A549 (cell line): ENCODE data around the gene CASQ1. TPM values are rescaled to one million over a fixed set of nuclear protein-coding genes. Genes with fewer than 3 reads are reported as not detected.

Experiments used
- ATAC-seq, 2 experiments: fragments of 200-7000 bp in 1 of 2; fragments of >200 bp in 1 of 2; cut with Nextera tagmentation in 1 of 2; cut with Tn5 transposase in 1 of 2; 3 replicates each; pipeline versions ENCODE4 v1.8.0 to v1.9.1; 2018 to 2020; ENCODE audit warnings: mild to moderate bottlenecking in 1 of 2, moderate library complexity in 1 of 2
- CTCF ChIA-PET: fragments of 300-600 bp; sonication (Branson Sonifier 250); formaldehyde crosslinking; extraction: SDS; loops from one replicate; lab custom pipeline; 2021; ENCODE audit warnings: antibody characterized with exemption, inconsistent platforms; lab: Yijun Ruan, JAX
- POLR2A ChIA-PET: fragments of 350-600 bp; formaldehyde crosslinking; extraction: SDS; loops from one replicate; lab custom pipeline; 2021; ENCODE audit warnings: antibody characterized with exemption, inconsistent platforms; lab: Yijun Ruan, JAX
- DNase-seq, 2 experiments: peaks; one replicate each; pipeline versions ENCODE4 v3.0.0 to v3.0.0-alpha.2; 2011 to 2016; ENCODE audit warnings: low read depth in 1 of 2, low spot score in 1 of 2
- FAIRE-seq: peaks from 2 replicates; lab custom pipeline; 2011; peaks lifted over from hg19 to GRCh38; lab: Jason Lieb, UNC
- H3K27ac ChIP-seq, 2 experiments: fragments of >200 bp; sonication (Bioruptor Twin); formaldehyde crosslinking; 3 replicates each; pipeline ENCODE4 v1.5.1; 2016 to 2017
- H3K4me1 ChIP-seq: fragments of >200 bp; sonication (Bioruptor Twin); formaldehyde crosslinking; 3 replicates; pipeline ENCODE4 v1.6.1; 2016
- H3K4me2 ChIP-seq: fragments of >200 bp; sonication (Bioruptor Twin); formaldehyde crosslinking; 3 replicates; pipeline ENCODE4 v1.6.1; 2016
- H3K4me3 ChIP-seq: fragments of >200 bp; sonication (Bioruptor Twin); formaldehyde crosslinking; 3 replicates; pipeline ENCODE4 v1.5.1; 2016
- H3K9me3 ChIP-seq: fragments of >200 bp; sonication (Bioruptor Twin); formaldehyde crosslinking; 3 replicates; pipeline ENCODE4 v1.6.1; 2016
- ATOH8 ChIP-seq: fragments of 250-450 bp; sonication (Bioruptor Pico); IDR thresholded peaks from 2 replicates; pipeline ENCODE4 v1.5.0; 2020; ENCODE audit warnings: low read depth, mild to moderate bottlenecking, moderate library complexity
- CBX8 ChIP-seq: fragments of 200-600 bp; sonication (generic); IDR thresholded peaks from 2 replicates; pipeline ENCODE4 v1.6.1; 2016
- CEBPB ChIP-seq, 2 experiments: fragments of >200 bp in 1 of 2; sonication (Bioruptor Twin) in 1 of 2; formaldehyde crosslinking in 1 of 2; IDR thresholded peaks; 2 replicates each; pipeline ENCODE4 v1.6.1; 2012 to 2016
- CHD2 ChIP-seq: fragments of 150-350 bp; IDR thresholded peaks from 2 replicates; pipeline ENCODE4 v1.6.1; 2014; ENCODE audit warnings: low read length; ENCODE audit not compliant: partially characterized antibody
- EHF ChIP-seq: fragments of 250-450 bp; sonication (Bioruptor Pico); IDR thresholded peaks from 2 replicates; pipeline ENCODE4 v1.5.0; 2020; ENCODE audit warnings: mild to moderate bottlenecking
- ELK1 ChIP-seq: fragments of 150-350 bp; IDR thresholded peaks from 2 replicates; pipeline ENCODE4 v1.6.1; 2014; ENCODE audit warnings: low read depth, mild to moderate bottlenecking, low read length
- FOSB ChIP-seq: fragments of 250-450 bp; sonication (Bioruptor Pico); IDR thresholded peaks from 2 replicates; pipeline ENCODE4 v1.5.0; 2020; ENCODE audit warnings: mild to moderate bottlenecking, moderate library complexity
- FOSL2 ChIP-seq, 2 experiments: fragments of 450-650 bp in 1 of 2; fragments of >200 bp in 1 of 2; sonication (Bioruptor Twin) in 1 of 2; formaldehyde crosslinking; IDR thresholded peaks; 2 replicates each; pipeline versions ENCODE4 v1.5.0 to v1.6.1; 2016 to 2020; ENCODE audit warnings: mild to moderate bottlenecking in 1 of 2, moderate library complexity in 1 of 2
- HDAC2 ChIP-seq: fragments of 200-600 bp; sonication (generic); IDR thresholded peaks from 2 replicates; pipeline ENCODE4 v1.6.1; 2016
- KDM5A ChIP-seq: fragments of 200-600 bp; sonication (generic); IDR thresholded peaks from 2 replicates; pipeline ENCODE4 v1.6.1; 2016; ENCODE audit warnings: antibody characterized with exemption, mild to moderate bottlenecking
- MAFK ChIP-seq: fragments of 450-650 bp; IDR thresholded peaks from 2 replicates; pipeline ENCODE4 v1.6.1; 2014; ENCODE audit not compliant: partially characterized antibody
- MAZ ChIP-seq: fragments of 150-350 bp; IDR thresholded peaks from 2 replicates; pipeline ENCODE4 v1.6.1; 2014; ENCODE audit warnings: antibody characterized with exemption, low read depth, low read length, borderline replicate concordance
- NPAS2 ChIP-seq: fragments of 250-450 bp; sonication (Bioruptor Pico); IDR thresholded peaks from 2 replicates; pipeline ENCODE4 v1.8.0; 2022; ENCODE audit warnings: mild to moderate bottlenecking, moderate library complexity, borderline replicate concordance
- NR3C1 ChIP-seq: fragments of >200 bp; sonication (Bioruptor Twin); formaldehyde crosslinking; IDR thresholded peaks from 3 replicates; pipeline ENCODE4 v1.6.1; 2017
- POLR2AphosphoS2 ChIP-seq: conservative IDR thresholded peaks from 2 replicates; pipeline ENCODE4 v1.6.1; 2012; ENCODE audit warnings: low read length, improper control_type of control experiment, inconsistent platforms
- RARB ChIP-seq: fragments of 250-450 bp; sonication (Bioruptor Pico); IDR thresholded peaks from 2 replicates; pipeline ENCODE4 v1.8.0; 2021; ENCODE audit warnings: mild to moderate bottlenecking, moderate library complexity
- RCOR1 ChIP-seq: fragments of 150-350 bp; IDR thresholded peaks from 2 replicates; pipeline ENCODE4 v1.6.1; 2014; ENCODE audit warnings: antibody characterized with exemption, low read length, low read depth
- REST ChIP-seq: fragments of 200-600 bp; sonication (generic); IDR thresholded peaks from 2 replicates; pipeline ENCODE4 v1.6.1; 2016; ENCODE audit warnings: antibody characterized with exemption, mild to moderate bottlenecking, moderate library complexity
- RFX5 ChIP-seq: fragments of 450-650 bp; IDR thresholded peaks from 2 replicates; pipeline ENCODE4 v1.7.1; 2014; ENCODE audit warnings: antibody characterized with exemption, mild to moderate bottlenecking, moderate library complexity
- SMC3 ChIP-seq: fragments of >200 bp; sonication (Bioruptor Twin); formaldehyde crosslinking; IDR thresholded peaks from 3 replicates; pipeline ENCODE4 v1.6.1; 2018; ENCODE audit warnings: inconsistent platforms
- SREBF2 ChIP-seq: fragments of 450-650 bp; IDR thresholded peaks from 2 replicates; pipeline ENCODE4 v1.6.1; 2014; ENCODE audit warnings: mild to moderate bottlenecking, moderate library complexity
- TFCP2L1 ChIP-seq: fragments of 250-450 bp; sonication (Bioruptor Pico); IDR thresholded peaks from 2 replicates; pipeline ENCODE4 v1.5.0; 2021; ENCODE audit warnings: mild to moderate bottlenecking
- TP53 ChIP-seq: fragments of 250-450 bp; sonication (Bioruptor Pico); IDR thresholded peaks from 2 replicates; pipeline ENCODE4 v1.5.0; 2021; ENCODE audit warnings: mild to moderate bottlenecking, moderate library complexity
- USF2 ChIP-seq: fragments of 450-650 bp; IDR thresholded peaks from 2 replicates; pipeline ENCODE4 v1.6.1; 2014; ENCODE audit warnings: antibody characterized with exemption
- ZNF302 ChIP-seq: fragments of 250-450 bp; sonication (Bioruptor Pico); IDR thresholded peaks from 2 replicates; pipeline ENCODE4 v1.9.0; 2021; ENCODE audit warnings: inconsistent platforms, mild to moderate bottlenecking, moderate library complexity
- WGBS: methylation state at CpG from one replicate; pipeline ENCODE4 v1.1.6; 2017; ENCODE audit errors: missing lambda C conversion rate; 5-methylcytosine and 5-hydroxymethylcytosine counted together
- polyA plus RNA-seq, 4 experiments: library from polyadenylated mRNA; depleted of rRNA in 3 of 4; stranded (reverse); fragments of >200 nt; fragmentation: RNase III in 1 of 4; extraction: RNeasy Plus Mini Kit Qiagen cat#74134 plus additional on column Dnase treatment in 1 of 4; gene quantifications; 2 replicates in 3 of 4; 3 replicates in 1 of 4; pipeline ENCODE4 v1.2.3, GENCODE V29; 2011 to 2017

Gene CASQ1
- polyA plus RNA-seq, 2 of the 4 experiments (the other 2 are of a cell fraction) = 0.04 to 0.08 TPM

- ChIA-PET CTCF (interaction anchor here (0.9 to 2.5 kb wide), 7 partner anchors 11 to 102 kb away, joined by 3 to 7 read pairs (median 3); no protein-coding TSS in a partner anchor), POLR2A (no interaction called here)
- Histone ChIP-seq H3K4me3 (no peak overlapping the region), H3K4me1 (peaks cover 10% of the 10 kb centered on the region; the same call in 2 of the 3 replicates), H3K9me3 (no peaks in the 10 kb centered on the region), H3K4me2 (no peak overlapping the region), H3K27ac (no peak overlapping the region)
- no peak for DNase-seq
- WGBS = 81% methylated on average over 7 of the region's 7 CpGs
- FAIRE-seq = no peak
- no peak; a peak in 1 of 6 replicates for ATAC-seq
- no peak for TF ChIP-seq RCOR1
- TF ChIP-seq SMC3 = no peak
- TF ChIP-seq, all 56 proteins: peak for 0
Observed at GRCh38 chr1:160186246-160186645, 4.1 kb upstream of the CASQ1 start.

DNA sequence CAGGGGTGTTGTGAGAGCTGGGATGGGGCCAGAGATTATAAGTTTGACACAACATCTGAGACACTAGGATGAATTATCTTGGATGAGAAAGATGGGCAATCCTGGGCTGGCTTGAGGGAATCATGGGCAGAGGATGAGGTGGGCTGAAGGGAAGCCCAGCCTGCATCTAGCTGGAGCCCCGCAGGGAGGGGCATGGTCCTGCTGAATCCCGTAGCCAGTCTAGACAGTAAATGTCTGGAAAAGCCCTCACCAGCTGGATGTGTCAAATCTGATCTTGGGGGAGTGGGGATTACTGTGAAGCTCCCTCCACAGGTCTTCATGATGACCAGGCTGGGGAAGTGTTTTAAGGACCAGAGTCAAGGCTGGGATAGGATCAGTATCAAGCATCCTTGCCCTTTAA is 3.6 kb upstream of the CASQ1 start:
- CTCF ChIA-PET = interaction anchor here (0.9 to 2.5 kb wide), 7 partner anchors 11 to 103 kb away, joined by 3 to 7 read pairs (median 3); no protein-coding TSS in a partner anchor
- H3K27ac ChIP-seq = no peak overlapping the region
- peaks cover 10% of the 10 kb centered on the region; the same call in 2 of the 3 replicates for H3K4me1 ChIP-seq
- no peak overlapping the region for H3K4me3 ChIP-seq
- WGBS = 53% methylated on average over 2 of the region's 2 CpGs
- DNase-seq (no peak), ATAC-seq (peak in 1 of 2 experiments; percentile 13; a peak in 1 of 6 replicates), FAIRE-seq (no peak)
- POLR2A ChIA-PET = no interaction called here
- no peak overlapping the region for H3K4me2 ChIP-seq
- TF ChIP-seq USF2 (no peak), TP53 (CRISPR knock-in tag) (no peak), HDAC2 (no peak), FOSL2 (IDR thresholded peaks at IDR 0.05) (no peak), FOSL2 (CRISPR knock-in tag; IDR thresholded peaks at IDR 0.05) (no peak), CEBPB (IDR thresholded peaks at IDR 0.05) (no peak)
- no peaks in the 10 kb centered on the region for H3K9me3 ChIP-seq

DNA sequence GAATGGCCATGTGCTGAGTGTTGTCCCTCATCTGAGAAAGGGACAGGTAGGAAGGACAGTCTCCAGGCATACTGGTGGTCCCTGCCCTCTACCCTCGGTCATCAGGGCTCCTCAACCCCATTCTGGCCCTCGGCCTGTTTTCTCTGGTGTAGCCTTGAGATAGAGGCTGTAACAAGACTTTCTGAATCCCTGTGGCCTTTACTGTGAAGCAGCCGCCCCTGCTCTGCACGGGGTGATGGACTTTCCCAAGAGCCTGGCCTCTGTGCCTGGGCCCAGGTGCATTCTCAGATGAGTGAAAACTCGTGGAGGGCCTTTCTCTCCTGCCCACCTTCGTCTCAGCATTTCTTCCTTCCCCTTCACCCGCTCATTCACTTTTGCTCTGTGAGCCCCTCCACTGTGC is 3.0 kb upstream of the CASQ1 start:
- H3K4me3 ChIP-seq = no peak overlapping the region
- no peaks in the 10 kb centered on the region for H3K9me3 ChIP-seq
- DNase-seq = no peak
- peaks cover 10% of the 10 kb centered on the region; the same call in 2 of the 3 replicates for H3K4me1 ChIP-seq
- 41% methylated on average over 7 of the region's 7 CpGs for WGBS
- H3K27ac ChIP-seq = no peak overlapping the region
- TF ChIP-seq SREBF2 (no peak), TP53 (CRISPR knock-in tag) (no peak), MAFK (no peak), ATOH8 (CRISPR knock-in tag) (no peak), RFX5 (no peak), FOSB (CRISPR knock-in tag) (no peak), TFCP2L1 (no peak), MAZ (no peak), HDAC2 (no peak), ZNF302 (CRISPR knock-in tag) (no peak), CBX8 (no peak), NR3C1 (no peak), ELK1 (no peak), CHD2 (no peak), REST (no peak), POLR2AphosphoS2 (no peak), NPAS2 (no peak), KDM5A (no peak), EHF (no peak), RARB (no peak)
- ATAC-seq = no peak
- FAIRE-seq = no peak
- no peak overlapping the region for H3K4me2 ChIP-seq
- POLR2A ChIA-PET = no interaction called here
- CTCF ChIA-PET = interaction anchor here (1.2 to 6.7 kb wide), 4 partner anchors 22 to 103 kb away, joined by 3 to 69 read pairs (median 6); no protein-coding TSS in a partner anchor
